Activated B cell treated with CpG ODN at 0.5 μM for 24 hours (primary cell): ENCODE data around the gene STARD4. TPM values are rescaled to one million over a fixed set of nuclear protein-coding genes. Genes with fewer than 3 reads are reported as not detected.

Experiments
- ATAC-seq: fragments of 200-7000 bp; cut with Tn5 transposase; one replicate; pipeline ENCODE4 v1.10.0; 2021; ENCODE audit warnings: low read depth, mild to moderate bottlenecking, moderate library complexity
- CTCF ChIA-PET: fragments of 350-600 bp; sonication (Branson Sonifier 250); formaldehyde crosslinking; loops from one replicate; lab custom pipeline; 2021; ENCODE audit warnings: antibody characterized with exemption; lab: Charles Lee
- POLR2A ChIA-PET: fragments of 350-600 bp; sonication (Branson Sonifier 250); formaldehyde crosslinking; loops from one replicate; lab custom pipeline; 2021; ENCODE audit warnings: antibody characterized with exemption; lab: Charles Lee
- DNase-seq: peaks from one replicate; pipeline ENCODE4 v3.0.0; 2022
- H3K27ac Mint-ChIP-seq: one replicate; pipeline ENCODE4 v1.8.0; 2020; ENCODE audit warnings: mixed read lengths
- H3K27me3 Mint-ChIP-seq: one replicate; pipeline ENCODE4 v1.8.0; 2021; ENCODE audit warnings: mixed read lengths
- H3K36me3 Mint-ChIP-seq: one replicate; pipeline ENCODE4 v1.8.0; 2021; ENCODE audit warnings: low read depth, mixed read lengths
- H3K4me1 Mint-ChIP-seq: one replicate; pipeline ENCODE4 v1.8.0; 2021; ENCODE audit warnings: mixed read lengths
- H3K4me3 Mint-ChIP-seq: one replicate; pipeline ENCODE4 v1.8.0; 2020; ENCODE audit warnings: mild to moderate bottlenecking, mixed read lengths
- H3K9me3 Mint-ChIP-seq: one replicate; pipeline ENCODE4 v1.8.0; 2020; ENCODE audit warnings: mixed read lengths
- intact Hi-C: fragments of 100-400 bp; cut with micrococcal nuclease; formaldehyde crosslinking; loops from one replicate; pipeline ENCODE4 v1.15.1; 2024
- total RNA-seq: library from RNA; stranded (reverse); gene quantifications from 2 replicates; pipeline ENCODE4 v1.2.3, GENCODE V29; 2022
- TF ChIP-seq, protein P1 (sequence below): fragments of 200-600 bp; IDR thresholded peaks from one replicate; pipeline ENCODE4 v1.8.0; 2022; ENCODE audit warnings: antibody characterized with exemption, mild to moderate bottlenecking

STARD4 gene
- total RNA-seq, 1 donor from 2014 or later: 40.3 TPM

DNA sequence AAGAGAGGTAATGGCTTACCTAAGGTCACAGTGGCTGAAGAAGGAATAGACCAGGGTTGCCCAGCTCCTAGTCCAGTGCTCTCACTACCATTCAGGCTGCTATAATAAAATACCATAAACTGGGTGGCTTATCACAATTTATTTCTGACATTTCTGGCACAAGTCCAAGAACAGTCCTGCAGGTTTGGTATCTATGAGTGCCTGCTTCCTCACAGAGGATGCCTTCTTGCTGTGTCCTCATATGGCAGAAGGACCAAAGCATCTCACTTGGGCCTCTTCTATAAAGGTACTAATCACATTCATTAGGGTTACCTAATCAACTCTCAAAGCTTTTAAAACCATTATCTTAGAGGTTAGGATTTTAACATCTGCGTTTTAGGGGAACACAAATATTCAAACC, 17.2 kb downstream of the STARD4 start:
- CTCF ChIA-PET: no interaction called here
- POLR2A ChIA-PET: no interaction called here
- ATAC-seq: no peak
- TF ChIP-seq, protein P1, sequence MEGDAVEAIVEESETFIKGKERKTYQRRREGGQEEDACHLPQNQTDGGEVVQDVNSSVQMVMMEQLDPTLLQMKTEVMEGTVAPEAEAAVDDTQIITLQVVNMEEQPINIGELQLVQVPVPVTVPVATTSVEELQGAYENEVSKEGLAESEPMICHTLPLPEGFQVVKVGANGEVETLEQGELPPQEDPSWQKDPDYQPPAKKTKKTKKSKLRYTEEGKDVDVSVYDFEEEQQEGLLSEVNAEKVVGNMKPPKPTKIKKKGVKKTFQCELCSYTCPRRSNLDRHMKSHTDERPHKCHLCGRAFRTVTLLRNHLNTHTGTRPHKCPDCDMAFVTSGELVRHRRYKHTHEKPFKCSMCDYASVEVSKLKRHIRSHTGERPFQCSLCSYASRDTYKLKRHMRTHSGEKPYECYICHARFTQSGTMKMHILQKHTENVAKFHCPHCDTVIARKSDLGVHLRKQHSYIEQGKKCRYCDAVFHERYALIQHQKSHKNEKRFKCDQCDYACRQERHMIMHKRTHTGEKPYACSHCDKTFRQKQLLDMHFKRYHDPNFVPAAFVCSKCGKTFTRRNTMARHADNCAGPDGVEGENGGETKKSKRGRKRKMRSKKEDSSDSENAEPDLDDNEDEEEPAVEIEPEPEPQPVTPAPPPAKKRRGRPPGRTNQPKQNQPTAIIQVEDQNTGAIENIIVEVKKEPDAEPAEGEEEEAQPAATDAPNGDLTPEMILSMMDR: no peak
- DNase-seq: no peak
- Mint-ChIP-seq H3K4me3 (no peak overlapping the region), H3K4me1 (peaks cover 9% of the 10 kb centered on the region), H3K36me3 (peaks cover 28% of the 10 kb centered on the region), H3K27me3 (no peaks in the 10 kb centered on the region), H3K9me3 (no peaks in the 10 kb centered on the region), H3K27ac (no peak overlapping the region)
- intact Hi-C loops: no loop called here

DNA sequence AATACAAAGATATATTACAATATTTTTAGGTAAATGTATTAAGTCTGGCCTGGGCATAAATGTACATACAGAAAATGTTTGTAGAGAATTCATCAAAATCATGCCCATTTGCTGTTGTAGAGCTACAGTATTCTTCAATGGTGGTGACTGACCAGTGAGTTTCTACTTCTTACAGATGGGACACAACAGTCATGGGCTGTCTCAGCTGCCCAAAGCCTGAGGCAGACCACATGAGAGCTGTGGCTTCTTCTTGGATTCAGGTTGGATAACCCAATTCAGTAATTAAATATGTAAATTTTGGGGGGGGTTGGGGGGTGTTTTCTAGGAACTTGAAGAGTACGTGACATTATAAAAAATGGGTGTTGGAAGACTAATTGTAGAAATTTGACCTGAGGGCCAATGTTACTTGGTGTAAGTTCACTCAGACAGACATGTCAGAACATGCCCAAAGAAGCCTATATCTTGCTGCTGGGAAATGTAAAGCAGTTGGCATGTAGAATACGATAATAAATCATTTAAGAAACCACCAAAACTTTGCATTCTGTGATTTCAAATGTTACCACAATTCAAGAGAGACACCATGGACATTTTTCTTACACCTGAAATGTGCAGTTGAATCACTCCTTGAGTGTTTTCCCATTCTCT, 17.9 kb downstream of the STARD4 start:
- DNase-seq (no peak), ATAC-seq (no peak)
- Mint-ChIP-seq H3K4me3 (no peak overlapping the region), H3K27ac (no peak overlapping the region), H3K27me3 (no peaks in the 10 kb centered on the region), H3K4me1 (peaks cover 9% of the 10 kb centered on the region), H3K9me3 (no peaks in the 10 kb centered on the region), H3K36me3 (peaks cover 23% of the 10 kb centered on the region)
- TF ChIP-seq, protein P1: no peak
- ChIA-PET POLR2A (interaction anchor here (0.7 kb wide), 2 partner anchors 243 to 1676 kb away, joined by 3 to 6 read pairs; no protein-coding TSS in a partner anchor), CTCF (no interaction called here)
- intact Hi-C loops: no loop called here

GRCh38 chr5:111493031-111493430, 19.3 kb downstream of the STARD4 start:
- Mint-ChIP-seq H3K9me3 (no peaks in the 10 kb centered on the region), H3K27ac (no peak overlapping the region), H3K4me1 (peaks cover under 1% of the 10 kb centered on the region), H3K4me3 (no peak overlapping the region), H3K36me3 (peaks cover 10% of the 10 kb centered on the region), H3K27me3 (no peaks in the 10 kb centered on the region)
- ChIA-PET POLR2A (no interaction called here), CTCF (no interaction called here)
- no peak for DNase-seq
- intact Hi-C loops: no loop called here
- no peak for ATAC-seq
- TF ChIP-seq, protein P1: no peak

DNA sequence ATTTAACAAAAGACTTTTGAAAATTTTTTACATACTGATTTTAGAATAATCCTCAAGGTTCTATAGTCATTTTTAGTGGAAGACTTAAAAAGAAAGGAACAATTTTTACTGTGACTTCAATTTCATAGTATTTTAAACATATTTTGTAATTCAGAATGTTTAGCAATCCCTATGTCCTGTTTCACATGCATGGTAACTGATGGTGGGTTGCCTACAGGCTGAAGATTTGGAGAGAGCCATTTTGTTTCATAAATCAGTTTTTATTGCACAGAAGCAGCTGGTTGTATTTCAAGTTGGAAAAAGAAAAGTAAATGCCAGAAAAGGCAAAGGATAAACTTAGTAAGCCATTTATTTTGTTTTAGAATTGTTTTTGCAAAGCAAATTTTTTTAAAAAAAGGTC, 24.0 kb downstream of the STARD4 start:
- Mint-ChIP-seq H3K4me3 (no peak overlapping the region), H3K27me3 (no peaks in the 10 kb centered on the region), H3K27ac (no peak overlapping the region), H3K9me3 (no peaks in the 10 kb centered on the region), H3K4me1 (no peaks in the 10 kb centered on the region), H3K36me3 (no peaks in the 10 kb centered on the region)
- CTCF ChIA-PET: no interaction called here
- DNase-seq (no peak), ATAC-seq (no peak)
- intact Hi-C loops: no loop called here
- POLR2A ChIA-PET: no interaction called here
- TF ChIP-seq, protein P1: no peak

DNA sequence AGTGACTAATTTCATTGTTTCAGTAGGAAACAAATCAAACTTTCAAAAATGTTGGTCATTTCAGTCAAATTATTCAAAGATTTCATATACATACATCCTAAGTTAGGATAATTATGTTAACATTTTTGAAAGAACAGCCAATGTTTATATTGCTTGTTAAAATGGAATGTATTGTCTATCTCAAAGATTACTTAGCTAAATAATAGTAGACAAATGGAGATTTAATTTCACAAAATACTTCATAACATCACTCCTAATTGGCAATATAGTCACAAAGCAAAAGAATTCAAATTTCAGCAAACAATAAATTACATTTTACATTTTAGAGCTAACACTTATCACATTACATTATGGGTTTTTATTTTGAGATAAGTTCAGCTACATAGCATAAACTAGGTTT, 25.4 kb downstream of the STARD4 start:
- intact Hi-C loops: no loop called here
- ChIA-PET POLR2A (no interaction called here), CTCF (no interaction called here)
- Mint-ChIP-seq H3K27me3 (no peaks in the 10 kb centered on the region), H3K9me3 (no peaks in the 10 kb centered on the region), H3K27ac (no peak overlapping the region), H3K4me3 (no peak overlapping the region), H3K36me3 (no peaks in the 10 kb centered on the region), H3K4me1 (no peaks in the 10 kb centered on the region)
- DNase-seq (no peak), ATAC-seq (no peak)
- TF ChIP-seq, protein P1: no peak
